ENCODE results near the gene TBC1D8.

The TBC1D8 gene

DNA sequence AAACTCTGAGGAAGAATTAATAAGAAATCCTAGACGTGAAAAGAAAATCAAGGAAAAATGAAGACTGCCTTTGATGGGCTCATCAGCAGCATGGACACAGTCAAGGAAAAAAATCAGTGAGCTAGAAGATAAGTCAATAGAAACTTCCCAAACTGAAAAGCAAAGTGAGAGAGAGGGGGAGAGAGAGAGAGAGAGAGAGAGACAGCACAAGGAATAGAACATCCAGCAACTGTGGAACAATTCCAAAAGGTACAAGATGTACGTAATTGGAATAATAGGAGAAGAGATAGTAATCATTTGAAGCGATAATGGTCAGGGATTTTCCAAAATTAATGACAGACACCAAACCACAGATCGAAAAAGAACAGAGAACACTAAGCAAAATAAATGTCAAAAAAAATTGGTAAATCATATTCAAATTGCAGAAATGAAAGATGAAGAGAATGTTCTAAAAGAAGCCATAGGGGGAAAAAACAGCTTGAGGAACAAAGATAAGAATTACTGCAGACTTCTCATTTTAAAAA is 54.5 kb downstream of the TBC1D8 start:
- TF ChIP-seq, protein P1, sequence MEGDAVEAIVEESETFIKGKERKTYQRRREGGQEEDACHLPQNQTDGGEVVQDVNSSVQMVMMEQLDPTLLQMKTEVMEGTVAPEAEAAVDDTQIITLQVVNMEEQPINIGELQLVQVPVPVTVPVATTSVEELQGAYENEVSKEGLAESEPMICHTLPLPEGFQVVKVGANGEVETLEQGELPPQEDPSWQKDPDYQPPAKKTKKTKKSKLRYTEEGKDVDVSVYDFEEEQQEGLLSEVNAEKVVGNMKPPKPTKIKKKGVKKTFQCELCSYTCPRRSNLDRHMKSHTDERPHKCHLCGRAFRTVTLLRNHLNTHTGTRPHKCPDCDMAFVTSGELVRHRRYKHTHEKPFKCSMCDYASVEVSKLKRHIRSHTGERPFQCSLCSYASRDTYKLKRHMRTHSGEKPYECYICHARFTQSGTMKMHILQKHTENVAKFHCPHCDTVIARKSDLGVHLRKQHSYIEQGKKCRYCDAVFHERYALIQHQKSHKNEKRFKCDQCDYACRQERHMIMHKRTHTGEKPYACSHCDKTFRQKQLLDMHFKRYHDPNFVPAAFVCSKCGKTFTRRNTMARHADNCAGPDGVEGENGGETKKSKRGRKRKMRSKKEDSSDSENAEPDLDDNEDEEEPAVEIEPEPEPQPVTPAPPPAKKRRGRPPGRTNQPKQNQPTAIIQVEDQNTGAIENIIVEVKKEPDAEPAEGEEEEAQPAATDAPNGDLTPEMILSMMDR (IDR thresholded peaks at IDR 0.05; ENCODE audit: extremely low read depth, insufficient read depth, missing control alignments), result no peak
- in situ Hi-C loops (cut with MboI; ENCODE audit: low pct_unique_long_range_greater_than_20kb, low sequenced_read_pairs, unreplicated experiment), result no loop called here
- DNase-seq (ENCODE audit: low spot score), result no peak

DNA sequence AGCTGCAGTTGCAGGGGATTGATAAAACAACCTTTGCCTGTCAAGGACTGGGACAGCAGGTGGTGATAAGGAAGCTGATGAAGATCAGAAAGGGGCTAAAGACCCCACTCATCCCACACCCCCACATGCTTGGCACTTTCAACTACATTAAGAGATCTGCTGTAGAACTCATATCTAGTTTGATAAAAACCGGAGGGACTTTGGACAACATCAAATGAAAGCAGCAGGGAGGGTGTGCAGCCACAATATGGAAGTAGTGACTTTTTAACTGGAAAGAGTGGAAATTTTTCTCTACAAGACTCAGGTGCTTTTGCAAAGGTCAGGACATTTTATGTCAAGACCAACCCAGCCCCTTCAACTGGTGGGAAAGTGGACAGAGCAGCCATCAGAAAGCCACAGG is 56.8 kb downstream of the TBC1D8 start:
- in situ Hi-C loops (cut with MboI; ENCODE audit: low pct_unique_long_range_greater_than_20kb, low sequenced_read_pairs, unreplicated experiment), result no loop called here
- DNase-seq (ENCODE audit: low spot score), result no peak
- TF ChIP-seq, protein P1 (IDR thresholded peaks at IDR 0.05; ENCODE audit: extremely low read depth, insufficient read depth, missing control alignments), result no peak

DNA sequence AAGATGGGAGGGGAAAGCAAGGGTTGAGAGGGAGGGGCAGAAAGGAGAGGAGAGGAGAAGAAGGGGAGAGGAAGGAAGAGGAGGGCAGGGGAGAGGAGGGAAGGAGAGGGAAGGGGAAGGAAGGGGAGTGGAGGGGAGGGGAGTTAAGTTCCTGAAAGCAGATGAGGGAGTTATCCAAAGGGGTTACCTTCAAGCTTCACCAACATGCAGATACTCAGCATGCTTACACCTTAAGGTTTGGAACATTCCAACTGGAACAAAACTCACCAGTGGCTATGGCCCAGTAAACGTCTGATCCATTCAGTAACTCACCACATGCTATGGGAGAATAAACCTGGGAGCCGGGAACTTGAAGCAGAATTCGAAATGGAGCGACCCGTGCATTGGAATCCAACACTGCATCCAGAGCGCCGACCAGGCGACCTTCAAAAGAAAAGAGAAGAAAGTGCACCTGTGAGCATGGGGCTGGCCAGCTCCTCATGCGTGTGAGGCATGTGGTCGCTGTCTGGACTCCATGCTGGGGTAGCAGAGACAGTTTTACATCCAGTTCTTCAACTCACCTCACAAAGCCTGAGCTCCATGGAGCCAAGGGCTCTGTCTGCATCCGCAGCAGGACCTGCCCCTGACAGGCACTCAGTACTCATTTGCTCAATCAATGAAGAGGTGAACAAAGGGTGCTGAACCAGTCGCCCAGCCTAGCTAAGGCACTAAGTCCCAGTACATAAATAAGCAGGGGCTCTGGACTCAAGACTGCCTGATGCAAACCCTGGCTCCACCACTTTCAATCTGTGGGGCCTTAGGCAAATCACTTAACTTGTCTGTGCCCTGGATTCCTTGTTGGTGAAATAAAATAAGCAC is 61.0 kb downstream of the TBC1D8 start:
- in situ Hi-C loops (cut with MboI; ENCODE audit: low pct_unique_long_range_greater_than_20kb, low sequenced_read_pairs, unreplicated experiment), result no loop called here
- TF ChIP-seq, protein P1 (IDR thresholded peaks at IDR 0.05; ENCODE audit: extremely low read depth, insufficient read depth, missing control alignments), result no peak
- no peak for DNase-seq (ENCODE audit: low spot score)

DNA sequence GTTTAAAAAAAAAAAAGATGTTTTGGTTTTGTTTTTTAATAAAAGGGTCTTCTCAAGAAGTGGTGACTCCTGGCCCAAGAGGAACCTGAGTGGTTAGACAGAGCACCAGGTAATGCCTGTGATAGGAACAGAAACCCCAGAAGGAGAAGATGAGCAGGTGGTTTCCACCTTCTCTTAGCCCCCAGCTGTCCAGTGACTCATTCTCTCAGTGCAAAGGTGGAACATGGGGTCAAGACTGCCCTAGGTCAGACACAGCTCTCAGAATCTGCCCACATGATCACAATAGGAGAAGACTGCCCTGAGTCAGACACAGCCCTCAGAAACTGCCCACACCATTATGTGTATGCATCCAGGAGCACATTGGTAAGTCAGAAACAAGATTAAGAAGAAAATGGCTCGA is 61.8 kb downstream of the TBC1D8 start:
- TF ChIP-seq, protein P1 (IDR thresholded peaks at IDR 0.05; ENCODE audit: extremely low read depth, insufficient read depth, missing control alignments), result no peak
- peak; percentile 72 for DNase-seq (ENCODE audit: low spot score)
- in situ Hi-C loops (cut with MboI; ENCODE audit: low pct_unique_long_range_greater_than_20kb, low sequenced_read_pairs, unreplicated experiment), result no loop called here

DNA sequence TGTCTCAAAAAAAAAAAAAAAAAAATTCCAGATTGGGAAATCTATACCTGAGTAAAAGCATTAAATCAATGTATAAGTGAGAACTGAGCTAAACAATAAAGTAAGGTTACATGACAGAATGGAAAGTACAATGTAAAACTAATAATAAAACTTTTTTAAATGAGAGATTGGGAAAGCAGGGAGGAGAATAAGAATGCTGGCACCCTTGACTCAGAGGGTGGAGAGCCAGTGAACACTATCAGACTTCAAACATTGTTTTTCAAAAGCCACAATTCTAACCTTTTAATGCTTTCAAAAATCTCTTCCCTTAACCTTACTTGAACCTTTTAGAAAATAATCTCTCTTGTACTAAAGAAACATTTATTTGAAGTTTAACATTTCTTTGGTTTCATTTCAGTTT is 63.5 kb downstream of the TBC1D8 start:
- no peak for DNase-seq (ENCODE audit: low spot score)
- in situ Hi-C loops (cut with MboI; ENCODE audit: low pct_unique_long_range_greater_than_20kb, low sequenced_read_pairs, unreplicated experiment), result no loop called here
- TF ChIP-seq, protein P1 (IDR thresholded peaks at IDR 0.05; ENCODE audit: extremely low read depth, insufficient read depth, missing control alignments), result no peak

DNA sequence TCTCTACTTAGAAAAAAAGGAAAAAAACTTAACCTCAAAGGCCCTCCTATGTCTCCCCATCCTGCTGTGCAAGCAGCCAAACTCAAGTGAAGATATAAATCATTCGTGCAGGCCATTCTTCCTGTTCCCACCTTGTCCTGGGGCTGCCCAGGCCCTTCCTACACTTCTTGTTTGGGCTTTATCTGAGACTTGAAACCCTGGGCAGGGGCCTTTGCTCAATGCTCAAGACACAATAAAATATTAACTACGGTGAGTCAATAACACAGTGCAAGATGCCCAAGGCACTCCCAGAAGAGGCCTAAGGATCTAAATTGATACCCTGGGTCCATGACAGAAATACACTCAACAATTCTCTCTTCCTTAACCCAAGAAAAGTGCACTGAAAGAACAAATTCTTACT is 67.6 kb downstream of the TBC1D8 start:
- TF ChIP-seq, protein P1 (IDR thresholded peaks at IDR 0.05; ENCODE audit: extremely low read depth, insufficient read depth, missing control alignments), result no peak
- DNase-seq (ENCODE audit: low spot score), result no peak
- in situ Hi-C loops (cut with MboI; ENCODE audit: low pct_unique_long_range_greater_than_20kb, low sequenced_read_pairs, unreplicated experiment), result no loop called here
